Superior temporal gyrus (tissue), 1 donor: Measurements from ENCODE around the gene SLX1A.
"Not testable (repeated sequence)": the region's sequence is repeated elsewhere in the genome, so short reads cannot be mapped to it uniquely, and the experiment has no call there.

Source experiments
- DNase-seq: peaks from one replicate; pipeline ENCODE4 v3.0.0-alpha.2; 2016; ENCODE audit errors: extremely low spot score

The SLX1A gene

DNA sequence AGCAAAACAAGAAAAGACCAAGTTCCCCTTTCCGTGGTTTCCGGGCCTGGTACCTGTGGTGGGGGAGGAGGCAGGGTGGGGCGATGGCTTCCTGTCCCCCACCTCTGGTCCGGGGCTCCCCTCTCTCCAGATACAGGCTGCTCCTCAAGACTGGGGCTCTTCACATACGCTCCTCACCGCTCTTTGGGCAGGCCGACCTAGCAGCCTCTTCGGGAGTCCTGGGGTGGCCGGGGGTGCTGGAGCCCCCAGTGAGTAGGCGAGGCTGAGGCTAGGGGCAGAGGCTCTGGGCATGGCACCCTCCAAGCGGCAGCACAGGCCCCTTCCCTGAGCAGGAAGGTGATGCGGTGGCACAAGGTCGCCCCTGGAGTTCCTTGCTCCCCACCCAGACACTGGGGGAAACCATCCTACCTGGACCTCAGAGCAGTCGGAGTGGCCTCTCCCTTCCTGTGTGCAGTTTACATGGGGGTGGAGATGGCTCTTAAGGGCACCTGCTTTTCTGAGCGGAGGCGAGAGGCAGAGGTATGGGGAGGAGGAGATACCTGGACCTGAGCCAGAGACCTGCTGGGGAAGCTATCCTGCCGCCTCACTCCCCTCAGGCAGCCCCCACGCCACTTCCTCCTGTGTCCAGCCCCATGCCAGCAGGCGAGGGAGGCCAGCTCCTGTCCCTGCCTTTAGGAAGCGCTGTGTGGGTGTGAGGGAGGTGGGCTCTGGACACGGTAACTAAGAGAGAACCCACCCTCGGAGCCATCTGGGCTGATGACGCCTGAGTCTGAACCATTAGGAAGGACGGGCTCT is 9.4 kb upstream of the SLX1A start:
- peak; percentile 20 for DNase-seq

DNA sequence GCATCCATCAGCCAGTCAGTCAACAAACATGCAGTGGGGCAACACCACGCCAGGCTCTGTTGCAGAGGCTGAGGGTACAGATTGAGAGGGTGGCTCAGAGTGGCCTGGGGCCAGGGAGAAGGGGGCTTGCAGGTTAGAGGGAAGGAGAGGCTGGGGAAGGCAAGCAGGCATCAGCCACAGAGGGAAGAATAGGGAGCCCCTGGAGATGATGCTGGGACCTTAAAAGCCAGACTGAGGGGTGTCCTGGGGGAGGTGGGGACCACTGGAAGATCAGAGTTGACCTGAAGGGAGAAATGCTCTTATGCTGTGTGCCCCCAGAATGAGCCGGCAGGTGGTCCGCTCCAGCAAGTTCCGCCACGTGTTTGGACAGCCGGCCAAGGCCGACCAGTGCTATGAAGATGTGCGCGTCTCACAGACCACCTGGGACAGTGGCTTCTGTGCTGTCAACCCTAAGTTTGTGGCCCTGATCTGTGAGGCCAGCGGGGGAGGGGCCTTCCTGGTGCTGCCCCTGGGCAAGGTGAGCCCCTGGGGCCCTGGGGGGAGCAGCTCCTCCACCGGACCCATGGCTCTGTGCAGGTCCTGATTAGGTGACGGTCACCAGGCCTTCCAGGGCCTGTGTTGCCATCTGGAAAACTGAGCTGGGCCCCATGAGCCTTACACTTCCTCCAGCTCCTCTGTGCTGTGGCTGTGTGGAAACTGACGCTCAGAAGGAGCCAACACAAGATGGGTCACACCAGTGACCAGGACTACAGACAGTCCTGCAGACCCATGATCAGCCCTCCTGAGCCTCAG is 8.6 kb upstream of the SLX1A start:
- no peak for DNase-seq

DNA sequence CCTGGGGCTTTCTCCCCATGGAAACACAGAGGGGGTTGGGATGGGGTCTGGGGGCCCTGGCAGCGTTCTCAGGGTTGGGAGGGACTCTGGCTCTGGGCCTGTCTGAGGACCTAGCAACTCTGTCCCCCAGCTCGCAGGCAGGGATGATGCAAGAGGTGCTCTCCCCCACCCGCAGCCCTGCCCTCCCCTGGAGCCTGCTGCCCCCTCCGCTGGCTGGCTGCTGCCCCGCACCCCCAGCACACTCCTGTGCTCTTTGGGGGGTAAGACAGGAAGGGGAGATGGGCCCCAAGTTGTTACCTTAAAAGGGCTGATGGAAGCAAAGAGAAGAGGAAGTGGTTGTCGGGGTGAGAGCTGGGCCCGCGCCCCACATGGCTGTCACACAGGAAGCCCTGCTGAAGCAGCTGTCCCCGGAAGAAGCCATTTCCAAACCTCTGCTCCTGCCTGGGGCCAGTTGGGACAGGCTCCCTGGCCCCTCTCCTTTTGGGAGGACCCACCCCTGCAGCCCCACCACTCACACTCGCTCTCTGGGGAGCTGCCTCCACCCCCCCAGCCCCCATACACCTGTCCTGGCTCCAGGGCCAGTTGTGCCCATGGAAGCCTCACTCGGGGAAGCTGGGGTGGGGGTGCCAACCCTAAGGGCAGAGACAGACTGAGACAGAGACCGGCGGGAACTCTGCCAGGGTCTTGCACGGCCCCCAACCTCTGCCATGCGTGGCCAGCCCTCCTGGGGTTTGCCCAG is 7.8 kb upstream of the SLX1A start:
- peak; percentile 22 for DNase-seq

DNA sequence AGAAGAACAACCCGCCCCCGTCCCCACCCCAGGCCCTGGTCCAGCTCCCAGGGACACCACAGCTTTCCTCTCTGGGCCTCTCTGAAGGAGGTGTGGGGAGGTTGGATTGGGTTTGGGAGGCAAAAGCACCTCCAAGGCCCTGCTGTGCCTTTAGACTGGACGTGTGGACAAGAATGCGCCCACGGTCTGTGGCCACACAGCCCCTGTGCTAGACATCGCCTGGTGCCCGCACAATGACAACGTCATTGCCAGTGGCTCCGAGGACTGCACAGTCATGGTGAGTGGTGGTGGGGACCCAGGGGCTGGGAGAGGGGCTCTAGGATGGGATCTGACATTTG is 7.3 kb upstream of the SLX1A start:
- DNase-seq, result no peak

DNA sequence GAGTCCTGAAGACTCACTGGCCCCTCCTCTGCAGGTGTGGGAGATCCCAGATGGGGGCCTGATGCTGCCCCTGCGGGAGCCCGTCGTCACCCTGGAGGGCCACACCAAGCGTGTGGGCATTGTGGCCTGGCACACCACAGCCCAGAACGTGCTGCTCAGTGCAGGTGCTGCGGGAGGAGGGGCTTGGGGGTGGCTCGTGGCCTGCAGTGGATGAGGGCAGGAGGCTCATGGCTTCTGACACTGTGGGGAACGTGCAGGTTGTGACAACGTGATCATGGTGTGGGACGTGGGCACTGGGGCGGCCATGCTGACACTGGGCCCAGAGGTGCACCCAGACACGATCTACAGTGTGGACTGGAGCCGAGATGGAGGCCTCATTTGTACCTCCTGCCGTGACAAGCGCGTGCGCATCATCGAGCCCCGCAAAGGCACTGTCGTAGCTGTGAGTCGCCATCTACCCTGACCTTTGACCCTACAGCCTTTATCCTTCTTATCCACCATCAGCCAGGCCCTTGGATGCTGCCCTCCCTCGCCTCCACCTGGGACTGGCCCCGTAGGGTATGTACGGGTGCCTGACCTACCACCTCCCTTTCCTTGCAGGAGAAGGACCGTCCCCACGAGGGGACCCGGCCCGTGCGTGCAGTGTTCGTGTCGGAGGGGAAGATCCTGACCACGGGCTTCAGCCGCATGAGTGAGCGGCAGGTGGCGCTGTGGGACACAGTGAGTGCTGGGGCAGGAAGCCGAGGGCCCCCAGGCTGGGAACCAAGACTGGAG is 6.7 kb upstream of the SLX1A start:
- peak; percentile 42 for DNase-seq

DNA sequence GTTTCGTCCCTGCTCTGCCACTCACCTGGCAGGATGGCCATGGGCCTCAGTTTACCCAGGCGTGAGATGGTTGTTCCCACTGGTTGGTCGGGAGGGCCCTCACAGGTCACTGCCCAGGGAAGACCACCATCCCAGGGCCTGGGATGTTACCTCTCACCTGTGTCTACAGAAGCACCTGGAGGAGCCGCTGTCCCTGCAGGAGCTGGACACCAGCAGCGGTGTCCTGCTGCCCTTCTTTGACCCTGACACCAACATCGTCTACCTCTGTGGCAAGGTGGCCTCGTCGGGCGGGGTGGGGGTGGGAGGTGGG is 6.2 kb upstream of the SLX1A start:
- DNase-seq, result no peak

DNA sequence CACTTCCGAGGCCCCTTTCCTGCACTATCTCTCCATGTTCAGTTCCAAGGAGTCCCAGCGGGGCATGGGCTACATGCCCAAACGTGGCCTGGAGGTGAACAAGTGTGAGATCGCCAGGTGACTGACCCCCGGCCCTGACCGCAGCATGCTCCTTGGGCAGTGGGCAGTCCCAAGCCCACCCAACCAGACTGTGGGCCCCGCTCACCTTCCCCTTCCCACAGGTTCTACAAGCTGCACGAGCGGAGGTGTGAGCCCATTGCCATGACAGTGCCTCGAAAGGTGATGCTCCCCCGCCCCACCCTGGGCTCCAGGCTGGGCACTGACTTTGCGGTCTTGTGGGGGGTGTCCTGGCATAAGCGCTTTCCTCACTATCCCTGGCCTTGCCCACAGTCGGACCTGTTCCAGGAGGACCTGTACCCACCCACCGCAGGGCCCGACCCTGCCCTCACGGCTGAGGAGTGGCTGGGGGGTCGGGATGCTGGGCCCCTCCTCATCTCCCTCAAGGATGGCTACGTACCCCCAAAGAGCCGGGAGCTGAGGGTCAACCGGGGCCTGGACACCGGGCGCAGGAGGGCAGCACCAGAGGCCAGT is 5.6 kb upstream of the SLX1A start:
- DNase-seq, result no peak

DNA sequence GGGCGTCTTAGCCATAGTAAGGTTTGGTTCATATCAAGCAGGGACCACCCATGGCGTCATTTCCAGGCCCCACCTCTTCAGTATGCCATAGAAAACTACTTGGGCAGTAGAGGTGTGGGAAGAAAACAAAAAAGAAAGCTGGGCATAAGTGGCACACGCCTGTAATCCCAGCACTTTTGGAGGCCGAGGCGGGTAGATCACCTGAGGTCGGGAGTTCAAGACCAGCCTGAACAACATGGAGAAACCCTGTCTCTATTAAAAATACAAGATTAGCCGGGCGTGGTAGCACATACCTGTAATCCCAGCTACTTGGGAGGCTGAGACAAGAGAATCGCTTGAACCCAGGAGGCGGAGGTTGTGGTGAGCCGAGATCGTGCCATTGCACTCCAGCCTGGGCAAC is 2.5 kb upstream of the SLX1A start:
- DNase-seq, result not testable (repeated sequence)

DNA sequence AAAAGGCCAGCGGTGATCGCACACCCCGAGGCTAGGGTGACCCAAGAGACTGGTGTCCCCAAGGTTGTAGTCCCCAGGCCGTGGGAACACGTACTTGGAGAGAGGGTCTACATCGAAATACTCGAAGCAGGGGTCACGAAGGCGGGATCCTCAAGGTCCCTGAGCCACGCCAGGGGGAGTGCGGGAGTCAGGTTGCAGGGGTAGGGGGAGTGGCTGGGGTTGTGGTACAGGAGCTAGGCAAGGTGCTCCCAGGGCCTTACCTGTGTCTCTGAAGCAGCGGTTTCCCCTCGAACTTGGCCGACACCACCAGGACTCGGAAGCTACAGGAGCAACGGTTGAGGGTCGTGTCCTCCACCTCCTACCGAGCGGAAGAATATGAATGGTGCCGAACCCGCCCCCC is 577 bp upstream of the SLX1A start:
- not testable (repeated sequence) for DNase-seq

DNA sequence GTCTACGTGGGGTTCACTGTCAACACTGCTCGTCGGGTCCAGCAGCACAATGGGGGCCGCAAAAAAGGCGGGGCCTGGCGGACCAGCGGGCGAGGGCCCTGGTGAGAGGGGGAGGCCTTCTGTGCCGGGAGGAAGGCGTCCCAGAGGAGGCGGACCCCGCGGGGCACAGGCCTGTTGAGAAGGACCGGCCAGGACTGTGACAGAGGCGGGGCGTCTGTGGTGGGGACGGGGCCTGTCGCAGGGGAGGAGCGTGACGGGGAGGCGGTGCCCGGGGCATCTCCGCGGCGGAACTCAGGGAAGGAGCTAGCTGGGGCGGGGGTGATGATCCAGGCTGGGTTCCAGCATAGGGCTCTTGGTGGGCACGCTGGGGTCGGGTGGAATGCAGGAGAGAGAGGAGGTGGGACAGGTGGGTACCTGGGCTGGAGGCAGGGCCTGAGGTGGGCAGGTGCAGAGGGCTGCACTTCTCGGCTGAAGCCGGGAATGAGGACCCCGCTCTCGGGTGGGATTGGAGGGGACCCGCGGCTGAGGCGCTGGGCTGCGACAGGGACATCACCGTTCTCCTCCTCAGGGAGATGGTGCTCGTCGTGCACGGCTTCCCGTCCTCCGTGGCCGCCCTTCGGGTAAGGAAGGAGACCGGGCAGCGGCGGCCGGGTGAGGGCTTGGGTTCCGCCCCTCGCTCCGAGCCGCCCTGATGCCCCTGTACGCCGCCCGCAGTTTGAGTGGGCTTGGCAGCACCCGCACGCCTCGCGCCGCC is 674 bp downstream of the SLX1A start:
- not testable (repeated sequence) for DNase-seq

DNA sequence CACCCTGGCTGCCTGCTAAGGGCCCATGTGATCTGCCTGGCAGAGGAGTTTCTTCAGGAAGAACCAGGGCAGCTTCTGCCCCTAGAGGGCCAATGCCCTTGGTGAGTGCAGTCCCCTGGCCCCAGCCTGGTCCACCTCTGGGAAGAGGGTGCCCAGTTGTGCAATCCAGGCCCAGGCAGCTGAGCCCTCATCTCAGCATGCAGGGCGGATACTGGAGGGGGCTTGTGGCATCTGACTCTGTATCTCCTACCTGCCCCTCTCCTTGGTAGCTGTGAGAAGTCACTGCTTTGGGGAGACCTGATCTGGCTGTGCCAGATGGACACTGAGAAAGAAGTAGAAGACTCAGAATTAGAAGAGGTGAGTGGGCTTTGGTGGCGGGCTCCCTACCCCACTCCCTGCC is 3.3 kb downstream of the SLX1A start:
- DNase-seq, result not testable (repeated sequence)

DNA sequence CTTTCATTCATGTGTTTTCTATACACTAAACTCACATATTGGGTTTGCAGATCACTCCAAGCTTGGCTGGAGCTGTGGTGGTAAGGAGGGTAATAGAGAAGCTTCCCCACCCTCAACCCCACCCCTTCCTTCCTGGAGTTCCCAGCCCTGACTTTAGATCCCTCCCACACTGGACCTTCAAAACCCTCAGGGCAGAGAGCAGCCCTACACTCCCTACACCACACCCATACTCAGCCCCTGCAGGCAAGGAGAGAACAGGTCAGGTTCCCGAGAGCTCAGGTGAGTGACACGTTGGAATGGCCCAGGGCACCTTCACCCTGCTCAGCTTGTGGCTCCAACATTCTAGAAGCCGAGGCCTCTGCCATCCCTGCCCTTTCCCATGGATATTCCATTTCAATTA is 5.4 kb downstream of the SLX1A start, which contains the start of gene SULT1A3:
SULT1A3 (plus strand) TSS at position 207 of the 400 bp plus-strand sequence. CDS start 1,474 bp downstream, outside the sequence.
- not testable (repeated sequence) for DNase-seq

DNA sequence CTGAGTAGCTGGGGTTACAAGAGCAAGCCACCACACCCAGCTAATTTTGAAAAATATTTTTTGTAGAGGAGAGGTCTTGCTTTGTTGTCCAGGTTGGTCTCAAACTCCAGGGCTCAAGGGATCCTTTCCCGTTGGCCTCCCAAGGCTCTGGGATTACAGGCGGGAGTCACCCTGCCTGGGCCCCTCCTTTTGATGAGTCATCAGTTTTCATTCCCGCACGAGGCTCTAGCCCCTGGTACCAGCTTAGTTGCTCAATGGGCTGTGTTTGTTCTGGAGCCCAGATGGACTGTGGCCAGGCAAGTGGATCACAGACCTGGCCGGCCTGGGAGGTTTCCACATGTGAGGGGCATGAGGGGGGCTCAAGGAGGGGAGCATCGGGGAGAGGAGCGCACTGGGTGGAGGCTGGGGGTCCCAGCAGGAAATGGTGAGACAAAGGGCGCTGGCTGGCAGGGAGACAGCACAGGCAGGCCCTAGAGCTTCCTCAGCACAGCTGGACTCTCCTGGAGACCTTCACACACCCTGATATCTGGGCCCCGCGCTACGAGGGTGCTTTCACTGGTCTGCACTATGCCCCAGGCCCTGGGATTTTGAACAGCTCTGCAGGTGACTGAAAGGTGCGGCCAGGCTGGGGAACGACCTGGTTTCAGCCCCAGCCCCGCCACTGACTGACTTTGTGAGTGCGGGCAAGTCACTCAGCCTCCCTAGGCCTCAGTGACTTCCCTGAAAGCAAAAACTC is 6.1 kb downstream of the SLX1A start:
- not testable (repeated sequence) for DNase-seq

DNA sequence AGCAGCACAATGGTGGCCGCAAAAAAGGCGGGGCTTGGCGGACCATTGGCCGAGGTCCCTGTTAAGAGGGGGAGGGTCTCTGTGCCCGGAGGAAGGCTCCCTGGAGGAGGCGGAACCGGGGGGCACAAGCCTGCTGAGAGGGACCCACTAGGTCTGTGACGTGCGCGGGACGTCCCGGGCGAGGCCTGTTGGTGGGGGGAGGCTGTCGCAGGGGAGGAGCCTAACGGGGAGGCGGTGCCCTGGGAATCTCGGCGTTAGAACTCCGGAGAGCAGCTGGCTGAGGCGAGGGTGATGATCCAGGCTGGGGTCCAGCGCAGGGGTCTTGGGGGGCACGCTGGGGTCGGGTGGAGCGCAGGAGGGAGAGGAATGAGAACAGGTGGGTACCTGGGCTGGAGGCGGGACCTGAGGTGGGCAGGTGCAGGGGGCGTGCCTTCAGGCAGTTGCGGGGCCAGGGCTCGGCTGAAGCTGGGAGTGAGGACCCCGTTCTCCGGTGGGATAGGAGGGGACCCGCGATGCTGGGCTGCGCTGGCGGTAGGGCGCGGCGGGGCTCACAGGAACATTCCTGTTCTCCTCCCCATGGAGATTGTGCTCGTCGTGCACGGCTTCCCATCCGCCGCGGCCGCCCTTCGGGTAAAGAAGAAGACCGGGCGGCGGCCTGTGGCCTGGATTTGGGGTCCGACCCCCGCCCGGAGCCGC is 12.0 kb downstream of the SLX1A start:
- DNase-seq, result not testable (repeated sequence)

DNA sequence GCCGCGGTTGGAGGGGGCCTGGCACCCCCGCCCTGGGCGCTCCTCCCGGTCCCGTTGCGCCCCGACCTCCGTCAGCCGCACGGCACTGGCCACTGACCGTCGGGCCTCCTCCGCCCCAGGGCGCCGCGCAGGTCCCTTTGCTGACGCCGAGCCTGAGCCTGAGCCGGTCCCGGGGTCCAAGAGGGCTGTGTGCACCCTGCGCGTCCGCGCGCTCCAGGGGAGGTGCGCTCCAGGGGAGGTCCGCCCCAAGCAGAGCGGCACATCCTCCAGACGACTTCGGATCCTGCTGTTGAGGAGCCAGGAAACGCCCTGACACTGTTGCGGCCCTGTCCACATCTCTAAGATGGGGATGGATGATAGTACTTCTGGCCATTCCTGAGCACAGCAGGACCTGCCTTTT is 12.6 kb downstream of the SLX1A start:
- not testable (repeated sequence) for DNase-seq

DNA sequence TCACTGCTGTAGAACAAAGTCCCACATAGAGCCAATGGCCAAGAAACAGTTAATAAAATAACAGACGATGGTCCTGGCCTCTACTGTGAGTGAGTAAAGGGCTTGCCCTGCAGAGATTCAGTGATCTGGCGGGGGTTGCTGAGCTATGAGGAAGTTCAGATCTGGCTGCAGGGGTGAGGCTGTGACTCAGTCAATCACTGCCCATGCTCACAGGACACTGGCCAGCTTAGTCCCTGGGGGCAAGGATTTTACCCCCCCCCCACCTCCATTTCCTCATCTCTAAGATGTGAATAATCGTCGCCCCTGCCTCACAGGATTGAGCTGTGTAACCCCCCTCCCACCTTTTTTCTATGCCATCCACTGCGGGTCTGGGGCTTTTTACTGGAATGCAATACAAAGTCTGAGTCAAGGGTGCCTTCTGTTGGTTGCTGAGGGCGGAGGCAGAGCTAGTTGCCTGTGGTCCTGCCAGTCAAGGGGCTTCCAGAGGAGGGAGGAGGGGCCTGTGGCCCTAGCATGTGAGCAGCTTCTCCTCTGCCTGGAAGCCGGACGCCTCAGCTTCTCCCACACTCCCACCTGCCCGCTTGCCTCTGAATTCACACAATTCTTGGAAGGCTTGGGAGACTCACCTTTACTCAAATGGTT is 13.5 kb downstream of the SLX1A start:
- not testable (repeated sequence) for DNase-seq

DNA sequence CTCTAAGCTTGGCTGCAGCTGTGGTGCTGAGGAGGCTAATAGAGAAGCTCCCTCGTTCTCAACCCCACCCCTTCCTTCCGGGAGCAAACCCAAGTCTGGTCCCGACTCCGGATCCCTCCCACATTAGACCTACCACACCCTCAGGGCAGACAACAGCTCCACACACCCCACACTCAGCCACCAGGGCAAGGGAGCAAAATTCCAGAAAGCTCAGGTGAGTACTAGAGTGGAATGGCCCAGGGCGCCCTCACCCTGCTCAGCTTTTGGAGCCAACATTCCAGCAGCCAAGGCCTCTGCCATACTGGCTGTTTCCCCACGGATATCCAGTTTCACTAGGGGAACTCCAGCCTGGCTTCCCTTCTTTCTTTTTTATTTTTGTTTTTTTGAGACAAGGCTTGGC is 15.4 kb downstream of the SLX1A start:
- DNase-seq, result not testable (repeated sequence)

DNA sequence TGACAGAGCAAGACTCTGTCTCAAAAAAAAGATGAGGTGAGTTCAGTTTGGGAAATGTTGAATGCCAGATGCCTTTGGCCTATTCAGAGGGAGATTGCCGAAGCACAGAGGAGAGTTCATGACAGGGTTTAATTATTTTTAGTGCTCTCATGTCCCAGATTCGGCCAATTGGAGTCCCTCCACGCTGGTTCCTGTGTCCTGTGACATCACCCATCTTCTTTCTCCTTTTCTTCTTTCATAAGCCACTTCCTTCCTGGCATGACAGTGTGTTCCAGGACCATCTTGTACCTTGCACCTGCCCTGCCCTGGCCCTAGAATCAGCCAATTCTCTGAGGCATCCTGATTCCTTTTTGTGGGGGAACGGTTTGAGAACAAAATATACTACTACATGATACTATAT is 17.7 kb downstream of the SLX1A start:
- not testable (repeated sequence) for DNase-seq

DNA sequence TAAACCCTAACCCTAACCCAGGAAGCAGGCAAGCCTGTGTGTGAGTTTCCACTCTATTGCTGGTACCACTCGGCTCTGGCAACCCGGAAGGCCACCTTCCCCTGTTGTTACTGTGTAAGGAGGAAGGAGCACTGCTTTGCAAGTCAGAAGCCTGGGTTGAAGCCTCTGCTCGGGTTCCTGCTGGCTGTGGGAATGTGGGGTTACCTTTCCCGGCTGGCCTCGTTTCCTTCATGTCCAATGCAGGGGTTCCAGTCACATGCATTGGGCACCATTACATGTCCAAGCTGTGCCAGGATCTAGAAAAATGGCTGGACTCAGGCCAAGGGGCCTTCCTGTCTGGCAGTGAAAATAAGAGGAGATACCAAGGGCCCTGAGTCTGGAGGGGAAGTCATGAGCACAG is 23.4 kb downstream of the SLX1A start:
- not testable (repeated sequence) for DNase-seq
